HepG2 (cell line): ENCODE data around the gene PHKG1. TPM values are rescaled to one million over a fixed set of nuclear protein-coding genes. Genes with fewer than 3 reads are reported as not detected.

Source experiments
- BHLHE40 ChIP-seq: IDR thresholded peaks from 2 replicates; pipeline ENCODE4 v1.6.1; 2011; ENCODE audit warnings: low read length, improper control_type of control experiment
- ERF ChIP-seq: IDR thresholded peaks from 2 replicates; pipeline ENCODE4 v1.6.1; 2018; ENCODE audit warnings: missing biosample characterization, missing genetic modification reagents
- GATAD1 ChIP-seq: IDR thresholded peaks from 2 replicates; pipeline ENCODE4 v1.6.1; 2016; ENCODE audit warnings: missing genetic modification reagents, missing compliant biosample characterization
- HOXA3 ChIP-seq: sonication (generic); formaldehyde crosslinking; IDR thresholded peaks from 2 replicates; pipeline ENCODE4 v1.5.0; 2020; ENCODE audit warnings: missing genetic modification reagents
- ISL2 ChIP-seq: sonication (generic); formaldehyde crosslinking; IDR thresholded peaks from 2 replicates; pipeline ENCODE4 v1.5.0; 2020; ENCODE audit warnings: missing genetic modification reagents
- KLF16 ChIP-seq, 2 experiments: sonication (generic) in 1 of 2; formaldehyde crosslinking in 1 of 2; IDR thresholded peaks; 2 replicates each; pipeline versions ENCODE4 v1.6.1 to v1.8.0; 2016 to 2023; ENCODE audit warnings: missing genetic modification reagents in 2 of 2, missing compliant biosample characterization in 1 of 2
- MAFK ChIP-seq, 2 experiments: IDR thresholded peaks in 1 of 2; conservative IDR thresholded peaks in 1 of 2; 2 replicates each; pipeline ENCODE4 v1.6.1; 2011; ENCODE audit warnings: improper control_type of control experiment in 2 of 2, low read length in 2 of 2
- MEIS1 ChIP-seq: sonication (generic); formaldehyde crosslinking; IDR thresholded peaks from 2 replicates; pipeline ENCODE4 v1.9.0; 2021; ENCODE audit warnings: mild to moderate bottlenecking, missing genetic modification reagents, moderate library complexity, borderline replicate concordance
- MYPOP ChIP-seq: sonication (generic); formaldehyde crosslinking; IDR thresholded peaks from 2 replicates; pipeline ENCODE4 v1.8.1; 2023; ENCODE audit warnings: mild to moderate bottlenecking, moderate library complexity, missing genetic modification reagents
- NFKBIZ ChIP-seq: IDR thresholded peaks from 2 replicates; pipeline ENCODE4 v1.6.1; 2018; ENCODE audit warnings: missing genetic modification reagents, missing compliant biosample characterization
- POGZ ChIP-seq: sonication (generic); formaldehyde crosslinking; IDR thresholded peaks from 2 replicates; pipeline ENCODE4 v1.4.0; 2020; ENCODE audit warnings: mild to moderate bottlenecking, missing genetic modification reagents
- REPIN1 ChIP-seq: sonication (generic); formaldehyde crosslinking; IDR thresholded peaks from 2 replicates; pipeline ENCODE4 v1.8.0; 2022; ENCODE audit warnings: missing genetic modification reagents, low read depth, mild to moderate bottlenecking, borderline replicate concordance
- RFXAP ChIP-seq: sonication (generic); formaldehyde crosslinking; IDR thresholded peaks from 2 replicates; pipeline ENCODE4 v1.4.0; 2020; ENCODE audit warnings: missing genetic modification reagents, borderline replicate concordance
- RXRB ChIP-seq: IDR thresholded peaks from 2 replicates; pipeline ENCODE4 v1.6.1; 2016; ENCODE audit warnings: borderline replicate concordance, missing genetic modification reagents, missing compliant biosample characterization
- SIN3B ChIP-seq: fragments of 150-350 bp; IDR thresholded peaks from 2 replicates; pipeline ENCODE4 v1.6.1; 2014; ENCODE audit warnings: low read length
- SMC3 ChIP-seq: IDR thresholded peaks from 2 replicates; pipeline ENCODE4 v1.6.1; 2011; ENCODE audit warnings: low read length, improper control_type of control experiment
- ZFP91 ChIP-seq: sonication (generic); formaldehyde crosslinking; IDR thresholded peaks from 2 replicates; pipeline ENCODE4 v1.9.0; 2022; ENCODE audit warnings: missing genetic modification reagents, mild to moderate bottlenecking, borderline replicate concordance
- ZFX ChIP-seq: sonication (generic); formaldehyde crosslinking; IDR thresholded peaks from 2 replicates; pipeline ENCODE4 v1.4.0; 2020; ENCODE audit warnings: mild to moderate bottlenecking, low read depth, missing genetic modification reagents, moderate library complexity
- ZFY ChIP-seq: sonication (generic); formaldehyde crosslinking; IDR thresholded peaks from 2 replicates; pipeline ENCODE4 v1.4.0; 2020; ENCODE audit warnings: missing genetic modification reagents
- ZNF12 ChIP-seq: sonication (generic); formaldehyde crosslinking; IDR thresholded peaks from 2 replicates; pipeline ENCODE4 v1.5.0; 2020; ENCODE audit warnings: missing genetic modification reagents
- ZNF335 ChIP-seq: sonication (generic); formaldehyde crosslinking; IDR thresholded peaks from 2 replicates; pipeline ENCODE4 v1.4.0; 2020; ENCODE audit warnings: missing genetic modification reagents
- ZSCAN9 ChIP-seq: IDR thresholded peaks from 2 replicates; pipeline ENCODE4 v1.6.1; 2016; ENCODE audit warnings: borderline replicate concordance
- polyA plus RNA-seq, 8 experiments: library from polyadenylated mRNA; depleted of rRNA in 3 of 8; stranded (reverse) in 7 of 8; unstranded in 1 of 8; fragments of >200 nt; fragmentation: Illumina TruSeq in 4 of 8; extraction: Trizol in 4 of 8; gene quantifications; 2 replicates each; pipeline versions ENCODE4 v1.2.1 to v1.2.3, GENCODE V29; 2011 to 2016; ENCODE audit warnings: low read depth in 4 of 8, missing spikeins in 1 of 8, mixed read lengths in 1 of 8; ENCODE audit not compliant: insufficient read depth in 1 of 8
- total RNA-seq, 5 experiments: library from RNA; depleted of rRNA; stranded (reverse); fragments of >200 nt; fragmentation: Illumina TruSeq; extraction: Trizol; gene quantifications; 2 replicates each; pipeline ENCODE4 v1.2.3, GENCODE V29; 2016; ENCODE audit warnings: low read depth in 1 of 5
- TF ChIP-seq, protein P1 (sequence below), 2 experiments: sonication (generic) in 1 of 2; formaldehyde crosslinking in 1 of 2; IDR thresholded peaks; 2 replicates each; pipeline versions ENCODE4 v1.4.0 to v1.6.1; 2018 to 2020; ENCODE audit warnings: missing genetic modification reagents in 2 of 2, borderline replicate concordance in 1 of 2, low read depth in 1 of 2, mild to moderate bottlenecking in 1 of 2, missing biosample characterization in 1 of 2
- TF ChIP-seq, protein P2 (sequence below): sonication (generic); formaldehyde crosslinking; IDR thresholded peaks from 2 replicates; pipeline ENCODE4 v1.5.0; 2020; ENCODE audit warnings: mild to moderate bottlenecking, missing genetic modification reagents

The PHKG1 gene
- total and polyA plus RNA-seq, 2 of the 13 experiments (the other 11 are each of a cell fraction or from before 2014, with no cell fraction given), result 0.44 to 0.71 TPM

GRCh38 chr7:56074371-56074791 lies 18.4 kb downstream of the PHKG1 start (continued):
- TF ChIP-seq, protein P1, sequence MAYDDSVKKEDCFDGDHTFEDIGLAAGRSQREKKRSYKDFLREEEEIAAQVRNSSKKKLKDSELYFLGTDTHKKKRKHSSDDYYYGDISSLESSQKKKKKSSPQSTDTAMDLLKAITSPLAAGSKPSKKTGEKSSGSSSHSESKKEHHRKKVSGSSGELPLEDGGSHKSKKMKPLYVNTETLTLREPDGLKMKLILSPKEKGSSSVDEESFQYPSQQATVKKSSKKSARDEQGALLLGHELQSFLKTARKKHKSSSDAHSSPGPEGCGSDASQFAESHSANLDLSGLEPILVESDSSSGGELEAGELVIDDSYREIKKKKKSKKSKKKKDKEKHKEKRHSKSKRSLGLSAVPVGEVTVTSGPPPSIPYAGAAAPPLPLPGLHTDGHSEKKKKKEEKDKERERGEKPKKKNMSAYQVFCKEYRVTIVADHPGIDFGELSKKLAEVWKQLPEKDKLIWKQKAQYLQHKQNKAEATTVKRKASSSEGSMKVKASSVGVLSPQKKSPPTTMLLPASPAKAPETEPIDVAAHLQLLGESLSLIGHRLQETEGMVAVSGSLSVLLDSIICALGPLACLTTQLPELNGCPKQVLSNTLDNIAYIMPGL (CRISPR knock-in tag; IDR thresholded peaks at IDR 0.05; ENCODE audit: borderline replicate concordance in 1 of 2, low read depth in 1 of 2), result peak in 1 of 2 experiments; percentile 61; a peak in 1 of 4 replicates
- 0 out of 2 replicates have a peak, but pooled peaks have one; percentile 44 for TF ChIP-seq REPIN1
- 0 out of 2 replicates have a peak, but pooled peaks have one; percentile 40 for TF ChIP-seq MYPOP
- 0 out of 2 replicates have a peak, but pooled peaks have one; percentile 33 for TF ChIP-seq MEIS1 (CRISPR knock-in tag)
- peak; percentile 94 for TF ChIP-seq SMC3
- TF ChIP-seq SIN3B, result no peak
- peak in 1 of 2 experiments; percentile 31; a peak in 1 of 4 replicates for TF ChIP-seq MAFK (conservative IDR thresholded peaks at IDR 0.05 in 1 of 2, IDR thresholded peaks at IDR 0.05 in 1 of 2; ENCODE audit: low read length in 2 of 2)
- TF ChIP-seq ZFY, result 0 out of 2 replicates have a peak, but pooled peaks have one; percentile 43
- TF ChIP-seq ZSCAN9 (CRISPR knock-in tag), result 0 out of 2 replicates have a peak, but pooled peaks have one; percentile 31
- TF ChIP-seq ZNF335 (CRISPR knock-in tag), result 0 out of 2 replicates have a peak, but pooled peaks have one; percentile 33
- 0 out of 2 replicates have a peak, but pooled peaks have one; percentile 38 for TF ChIP-seq GATAD1 (CRISPR knock-in tag)
- peak; percentile 38; the same call in 1 of the 2 replicates for TF ChIP-seq RXRB
- TF ChIP-seq BHLHE40, result 0 out of 2 replicates have a peak, but pooled peaks have one; percentile 36
- TF ChIP-seq POGZ (CRISPR knock-in tag), result peak; percentile 80
- 0 out of 2 replicates have a peak, but pooled peaks have one; percentile 15 for TF ChIP-seq RFXAP (CRISPR knock-in tag)
- 0 out of 2 replicates have a peak, but pooled peaks have one; percentile 16 for TF ChIP-seq ISL2 (CRISPR knock-in tag)
- peak; percentile 24; the same call in 1 of the 2 replicates for TF ChIP-seq ZFX
- TF ChIP-seq HOXA3 (CRISPR knock-in tag), result 0 out of 2 replicates have a peak, but pooled peaks have one; percentile 28
- TF ChIP-seq, protein P2, sequence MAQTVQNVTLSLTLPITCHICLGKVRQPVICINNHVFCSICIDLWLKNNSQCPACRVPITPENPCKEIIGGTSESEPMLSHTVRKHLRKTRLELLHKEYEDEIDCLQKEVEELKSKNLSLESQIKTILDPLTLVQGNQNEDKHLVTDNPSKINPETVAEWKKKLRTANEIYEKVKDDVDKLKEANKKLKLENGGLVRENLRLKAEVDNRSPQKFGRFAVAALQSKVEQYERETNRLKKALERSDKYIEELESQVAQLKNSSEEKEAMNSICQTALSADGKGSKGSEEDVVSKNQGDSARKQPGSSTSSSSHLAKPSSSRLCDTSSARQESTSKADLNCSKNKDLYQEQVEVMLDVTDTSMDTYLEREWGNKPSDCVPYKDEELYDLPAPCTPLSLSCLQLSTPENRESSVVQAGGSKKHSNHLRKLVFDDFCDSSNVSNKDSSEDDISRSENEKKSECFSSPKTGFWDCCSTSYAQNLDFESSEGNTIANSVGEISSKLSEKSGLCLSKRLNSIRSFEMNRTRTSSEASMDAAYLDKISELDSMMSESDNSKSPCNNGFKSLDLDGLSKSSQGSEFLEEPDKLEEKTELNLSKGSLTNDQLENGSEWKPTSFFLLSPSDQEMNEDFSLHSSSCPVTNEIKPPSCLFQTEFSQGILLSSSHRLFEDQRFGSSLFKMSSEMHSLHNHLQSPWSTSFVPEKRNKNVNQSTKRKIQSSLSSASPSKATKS (CRISPR knock-in tag), result no peak
- 0 out of 2 replicates have a peak, but pooled peaks have one; percentile 30 for TF ChIP-seq ERF (CRISPR knock-in tag)
- TF ChIP-seq NFKBIZ (CRISPR knock-in tag), result no peak
- TF ChIP-seq KLF16 (CRISPR knock-in tag; IDR thresholded peaks at IDR 0.05), result 0 out of 4 replicates have a peak, but pooled peaks of 1 of the 2 experiments have one; percentile 51
- TF ChIP-seq ZNF12, result no peak
- TF ChIP-seq ZFP91 (CRISPR knock-in tag), result peak; percentile 20; the same call in 1 of the 2 replicates
